GM12891 (cell line): ENCODE data around the gene SMARCAL1.

Experiments
- POLR2A ChIP-seq: IDR thresholded peaks from 2 replicates; pipeline ENCODE4 v1.6.1; 2011; ENCODE audit warnings: low read depth, low read length, control low read depth
- POLR2AphosphoS5 ChIP-seq: IDR thresholded peaks from 2 replicates; pipeline ENCODE4 v1.6.1; 2011; ENCODE audit warnings: low read depth, low read length, control low read depth

GRCh38 chr2:216447293-216447692 is 35.0 kb downstream of the SMARCAL1 start:
- TF ChIP-seq POLR2A (no peak), POLR2AphosphoS5 (no peak)
